Activated T-cell treated with anti-CD3 and anti-CD28 coated beads, Interleukin-2, amount 50 U/mL, for 1 hour (primary cell): Measurements from ENCODE around the gene B9D1.
"Not testable (repeated sequence)": the region's sequence is repeated elsewhere in the genome, so short reads cannot be mapped to it uniquely, and the experiment has no call there.

Source experiments
- DNase-seq: peaks from one replicate; pipeline ENCODE4 v3.0.0-alpha.2; 2020

The B9D1 gene

DNA sequence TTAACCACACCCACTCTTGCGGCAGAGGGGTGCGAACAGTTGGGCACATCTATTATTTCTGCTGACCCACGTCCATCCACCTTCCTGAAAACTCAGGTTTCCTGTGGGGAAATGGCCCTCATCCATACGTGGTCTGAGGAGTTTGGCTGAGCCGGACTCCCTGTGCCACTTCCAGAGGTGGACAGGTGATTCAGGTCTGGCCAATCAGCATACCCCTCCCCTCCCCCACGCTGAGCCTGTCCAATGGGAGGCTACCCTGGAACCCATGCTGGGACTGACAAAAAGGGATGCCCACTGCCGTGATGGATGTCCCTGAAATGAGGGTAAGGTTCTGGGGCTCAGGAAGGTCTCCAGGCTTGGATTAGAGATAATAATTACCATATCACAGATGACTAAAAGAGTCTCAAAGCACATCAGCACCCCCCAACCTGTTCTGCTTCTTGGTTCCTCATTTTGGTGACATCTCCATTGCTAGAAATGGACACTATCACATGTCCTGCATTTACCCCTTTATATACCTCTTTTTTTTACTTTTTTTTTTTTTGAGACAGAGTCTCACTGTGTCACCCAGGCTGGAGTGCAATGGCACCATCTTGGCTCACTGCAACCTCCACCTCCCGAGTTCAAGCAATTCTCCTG lies 10.5 kb upstream of the B9D1 start:
- no peak for DNase-seq

DNA sequence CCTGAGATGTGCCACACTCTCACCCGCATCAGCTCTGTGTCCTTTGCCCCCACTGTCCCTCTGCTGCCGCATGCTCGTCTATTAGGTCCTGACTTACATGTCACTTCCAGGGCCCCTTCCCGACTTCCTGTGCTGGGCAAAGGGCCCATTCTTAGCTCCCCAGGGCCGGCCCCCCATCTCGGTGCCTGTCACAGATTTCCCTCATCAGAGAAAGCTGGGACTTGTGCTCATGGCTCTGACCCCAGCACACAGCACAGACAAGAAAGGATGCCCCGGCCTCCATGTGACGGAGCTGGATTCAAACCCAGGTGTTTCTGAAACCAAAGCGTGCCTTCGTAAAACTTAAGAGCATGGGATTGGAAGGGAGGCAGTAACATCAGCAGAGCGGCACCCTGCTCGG lies 9.9 kb upstream of the B9D1 start:
- DNase-seq: no peak

DNA sequence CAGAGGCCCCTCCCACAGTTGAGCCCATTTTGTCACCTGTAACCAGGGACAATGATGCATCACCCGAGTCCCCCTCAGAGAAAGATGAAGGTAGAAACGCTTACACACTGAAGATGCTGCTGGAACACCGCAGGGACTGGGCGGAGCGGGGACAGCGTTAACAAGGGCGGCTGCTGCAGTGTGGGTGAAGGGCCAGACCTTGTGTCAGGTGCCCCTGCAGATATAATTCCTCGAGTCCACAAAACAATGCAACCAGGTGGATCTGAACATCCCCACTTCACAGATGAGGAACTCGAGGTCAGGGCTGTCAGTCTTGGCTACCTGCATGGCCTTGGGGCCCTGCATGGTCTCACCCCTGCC lies 9.5 kb upstream of the B9D1 start:
- no peak for DNase-seq

DNA sequence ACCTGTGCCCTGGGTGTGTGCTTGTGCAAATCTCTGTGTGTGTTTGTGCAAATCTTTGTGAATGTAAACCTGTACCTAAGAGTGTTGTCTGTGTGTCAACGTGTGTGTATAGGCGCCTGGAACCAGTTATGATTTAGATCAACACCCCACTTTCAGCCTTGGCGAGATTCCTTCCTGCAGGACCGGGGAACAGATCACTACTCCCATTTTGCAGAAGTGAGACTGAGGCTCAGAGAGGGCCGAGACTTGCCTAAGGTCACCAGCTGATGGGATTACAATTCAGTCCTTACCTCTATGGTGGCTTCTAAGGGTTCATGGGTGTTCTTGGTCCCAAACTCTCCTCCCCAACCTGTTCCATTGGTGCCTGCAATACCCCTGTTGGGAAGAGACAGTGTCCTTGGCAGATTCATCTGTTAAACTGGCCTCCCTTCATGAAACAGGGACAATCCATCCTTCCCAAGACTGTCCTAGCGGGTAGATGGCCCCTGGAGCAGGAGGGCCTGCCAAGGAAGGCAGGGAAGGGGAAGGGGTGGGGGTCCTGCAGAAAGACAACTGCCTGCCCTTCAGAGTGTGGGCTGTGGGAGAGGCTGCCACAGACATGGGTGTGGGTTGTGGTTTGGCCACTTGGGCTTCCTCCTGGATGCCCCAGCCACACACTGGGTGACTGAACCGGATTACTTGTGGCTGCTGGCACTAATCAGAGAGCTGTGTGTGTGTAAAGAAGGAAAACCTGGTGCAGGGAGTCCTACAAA lies 8.9 kb upstream of the B9D1 start:
- no peak for DNase-seq

DNA sequence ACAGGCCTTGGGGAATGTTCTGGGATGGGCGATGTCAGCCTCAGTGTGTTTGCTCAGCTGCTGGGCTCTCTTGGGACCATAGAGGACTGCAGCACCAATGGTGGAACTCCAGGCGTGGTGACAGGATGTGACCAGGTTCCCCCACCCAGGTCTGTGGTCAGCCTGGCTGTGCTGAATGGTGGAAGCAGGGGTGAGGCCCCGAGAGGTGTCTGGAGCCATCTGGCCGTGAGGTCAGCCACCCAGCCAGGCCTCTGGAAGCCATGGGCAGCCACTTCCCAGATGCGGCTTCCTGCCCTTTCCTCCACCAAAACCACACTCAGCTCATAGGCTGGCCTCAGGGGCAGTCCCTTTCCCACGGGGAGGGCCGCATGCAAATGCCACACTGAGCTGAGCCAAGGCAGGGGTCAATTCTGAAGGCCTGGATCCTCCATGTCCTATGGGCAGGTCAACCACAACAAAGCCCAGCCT lies 8.0 kb upstream of the B9D1 start:
- no peak for DNase-seq

DNA sequence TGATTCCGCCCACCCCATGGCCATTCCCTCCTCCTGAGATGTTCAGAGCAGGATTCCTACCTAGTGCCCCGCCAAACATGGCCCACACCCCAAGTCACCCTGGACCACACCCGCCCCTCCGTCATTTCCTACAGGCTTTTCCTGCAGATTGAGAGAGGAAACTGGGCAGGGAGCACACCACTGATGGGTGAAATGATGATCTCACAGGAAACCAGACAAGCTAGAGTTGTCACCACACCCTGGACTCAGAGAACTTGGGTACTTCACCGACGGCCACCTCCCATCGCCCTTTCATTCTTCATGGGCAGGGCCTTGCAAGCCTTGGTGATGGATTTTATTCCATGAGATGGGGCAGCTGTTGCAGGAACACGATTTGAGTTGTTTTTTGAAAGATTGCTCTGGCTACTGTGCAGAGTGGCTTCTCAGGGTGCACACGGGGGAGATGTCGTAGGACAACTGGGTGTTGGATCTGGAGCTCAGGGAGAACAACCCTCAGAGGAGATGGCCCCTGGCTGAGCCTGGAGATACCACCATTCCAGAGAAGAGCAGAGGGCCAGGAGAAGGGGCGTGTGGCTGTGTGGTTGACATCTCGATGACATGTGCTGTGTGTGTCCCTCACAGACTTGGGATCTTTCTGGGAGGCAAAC lies 7.4 kb upstream of the B9D1 start:
- no peak for DNase-seq

DNA sequence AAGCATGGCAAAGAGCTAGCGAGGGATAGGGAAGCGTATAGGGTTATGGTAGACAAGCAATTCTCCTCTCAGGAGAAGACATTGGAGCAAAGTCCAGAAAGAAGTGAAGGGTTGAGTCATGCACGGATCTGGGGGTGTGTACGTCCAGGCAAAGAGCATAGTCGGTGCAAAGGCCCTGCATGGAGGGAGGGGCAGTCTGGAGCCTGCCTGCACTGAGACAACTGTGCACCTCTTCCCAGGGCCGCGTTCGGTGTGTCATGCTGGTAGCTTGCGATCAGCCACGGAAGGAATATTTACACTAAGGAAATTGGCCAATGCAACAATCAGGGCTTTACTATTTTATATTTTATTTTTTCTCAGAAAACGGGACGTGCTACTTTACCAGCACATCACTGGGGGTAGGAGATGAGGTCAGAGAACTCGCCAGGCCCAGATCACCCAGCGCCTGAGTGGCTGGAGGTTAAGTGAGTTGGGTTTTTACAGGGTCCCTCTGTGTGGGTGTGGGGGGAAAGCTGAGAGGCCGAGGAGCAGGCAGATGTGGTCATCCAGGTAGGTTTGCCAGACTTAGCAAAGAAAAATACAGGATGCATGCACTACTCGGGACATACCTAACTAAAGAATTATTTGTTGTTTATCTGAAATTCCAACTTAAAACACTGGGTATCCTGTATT lies 6.7 kb upstream of the B9D1 start:
- DNase-seq: no peak

DNA sequence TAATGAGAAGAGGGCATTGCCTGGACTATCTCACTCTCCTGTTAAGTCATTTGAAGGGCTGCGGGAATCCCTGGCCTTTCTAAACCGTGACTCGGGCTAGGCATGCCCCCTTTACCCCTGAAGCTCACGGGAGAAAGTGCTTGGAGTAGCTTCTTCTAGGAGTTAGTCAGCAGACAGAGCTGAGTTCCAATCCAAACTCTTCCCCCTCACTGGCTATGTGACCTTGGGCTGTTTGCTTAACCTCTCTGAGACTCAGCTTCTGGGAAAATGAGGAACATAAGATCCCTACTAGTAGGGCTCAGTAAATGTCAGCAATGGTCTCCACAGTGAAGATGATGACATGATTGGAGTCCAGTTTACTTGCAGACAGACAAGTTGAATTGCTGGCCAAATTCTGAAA lies 5.7 kb upstream of the B9D1 start:
- DNase-seq: no peak

DNA sequence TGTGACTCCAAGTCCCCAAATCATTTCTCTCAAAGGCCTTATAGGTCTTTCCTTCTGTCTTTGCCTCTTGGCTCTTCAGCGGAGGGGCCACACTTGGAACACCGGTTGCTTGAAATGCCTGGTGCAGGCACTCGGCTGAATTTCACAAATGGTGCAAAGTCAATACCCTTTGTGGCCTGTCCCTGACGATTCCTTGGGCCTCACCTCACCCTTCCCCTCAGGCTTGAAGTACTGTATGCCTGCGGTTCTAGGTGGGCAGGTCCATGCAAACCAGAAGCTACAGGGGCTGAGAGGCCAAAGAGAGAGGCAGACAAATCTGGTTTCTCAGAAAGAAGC lies 4.1 kb upstream of the B9D1 start:
- no peak for DNase-seq

DNA sequence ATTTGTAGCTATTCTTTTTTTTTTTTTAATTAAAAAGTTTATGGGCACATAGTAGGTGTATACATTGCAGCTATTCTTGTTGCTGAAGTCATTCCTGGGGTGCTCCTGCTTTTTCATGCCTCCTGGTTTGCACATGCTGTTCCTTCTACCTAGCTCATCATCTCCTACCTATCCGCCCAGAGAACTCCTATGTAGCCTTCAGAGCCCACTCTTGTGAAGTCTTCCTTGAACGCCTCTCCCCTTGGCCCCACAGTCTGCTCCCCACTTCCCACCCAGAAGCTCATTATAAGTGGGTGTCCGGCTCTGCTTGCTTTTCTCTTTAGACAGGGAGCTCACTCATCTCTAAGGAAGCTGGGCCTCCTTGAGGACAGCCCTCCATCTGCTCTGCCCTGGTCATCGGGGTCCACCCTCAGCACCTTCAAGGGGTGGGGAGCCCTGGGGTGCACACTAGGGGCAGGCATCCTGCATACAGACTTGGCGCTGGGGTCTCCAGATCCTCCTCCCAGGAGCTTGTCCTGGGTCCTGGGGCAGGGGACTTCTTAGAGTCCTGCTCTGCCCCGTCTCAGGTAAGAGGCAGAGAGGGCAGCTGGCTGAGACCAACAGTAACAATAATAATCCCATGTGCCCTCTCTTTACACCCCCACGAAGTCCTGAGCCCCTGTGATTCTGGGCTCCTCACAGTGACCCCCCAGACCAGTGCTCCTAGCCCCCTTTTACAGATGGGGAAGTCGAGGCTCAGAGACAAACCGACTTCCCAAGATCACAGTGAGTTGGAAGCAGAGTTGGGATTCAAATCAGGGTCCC lies 3.5 kb upstream of the B9D1 start:
- no peak for DNase-seq

DNA sequence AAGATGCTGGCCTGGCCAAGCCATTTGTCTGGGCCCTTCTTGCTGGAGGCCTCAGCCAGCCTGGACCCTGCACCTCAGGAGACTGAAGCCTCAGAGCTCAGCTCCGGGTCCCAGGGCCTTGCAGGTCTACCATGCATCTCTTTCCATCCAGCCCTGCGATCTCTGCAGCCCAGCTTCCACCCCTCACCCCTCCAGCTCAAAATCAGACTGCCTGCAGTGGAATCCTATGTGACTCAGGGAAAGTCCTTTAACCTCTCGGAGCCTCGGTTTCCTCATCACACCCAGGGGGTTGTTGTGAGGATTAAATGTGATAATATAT lies 2.9 kb upstream of the B9D1 start:
- DNase-seq: no peak

DNA sequence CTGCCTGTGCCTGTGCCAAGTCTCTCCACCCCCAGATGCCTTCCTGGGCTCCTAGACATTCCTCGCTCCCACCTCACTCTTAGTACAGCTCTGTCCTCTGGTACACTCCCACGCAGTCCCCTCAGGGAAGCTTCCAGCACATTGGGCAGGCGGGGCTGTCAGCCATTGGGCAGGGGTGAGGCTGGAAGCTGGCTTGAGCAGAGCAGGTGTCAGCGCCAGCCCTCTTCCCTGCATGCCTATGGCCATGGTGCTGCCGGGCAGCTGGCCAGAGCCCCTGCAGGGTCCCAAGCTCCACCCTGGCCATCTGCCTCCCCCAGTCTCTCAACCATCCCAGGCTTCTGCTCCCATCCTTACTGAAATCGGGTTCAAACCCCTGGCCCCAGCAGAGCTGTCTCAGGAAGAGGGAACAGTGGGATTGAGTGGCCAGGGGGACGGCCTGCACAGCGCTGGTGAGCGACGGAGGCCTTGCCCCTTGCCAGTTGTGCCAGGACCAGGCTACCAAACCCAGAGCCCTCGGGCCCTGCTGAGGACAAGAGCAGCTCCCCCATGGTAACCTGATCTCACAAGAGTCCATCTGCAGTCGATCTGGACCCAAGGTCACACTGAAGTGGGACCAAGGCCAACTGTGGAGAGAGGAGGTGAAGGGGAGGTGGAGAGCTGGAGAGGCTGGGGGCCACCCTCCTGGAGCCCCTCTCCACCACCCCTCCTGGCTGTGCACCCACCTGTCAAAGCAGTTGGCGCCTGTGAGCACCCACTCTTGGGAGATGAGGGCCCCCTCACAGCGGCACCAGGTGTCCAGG lies 2.4 kb upstream of the B9D1 start:
- no peak for DNase-seq

DNA sequence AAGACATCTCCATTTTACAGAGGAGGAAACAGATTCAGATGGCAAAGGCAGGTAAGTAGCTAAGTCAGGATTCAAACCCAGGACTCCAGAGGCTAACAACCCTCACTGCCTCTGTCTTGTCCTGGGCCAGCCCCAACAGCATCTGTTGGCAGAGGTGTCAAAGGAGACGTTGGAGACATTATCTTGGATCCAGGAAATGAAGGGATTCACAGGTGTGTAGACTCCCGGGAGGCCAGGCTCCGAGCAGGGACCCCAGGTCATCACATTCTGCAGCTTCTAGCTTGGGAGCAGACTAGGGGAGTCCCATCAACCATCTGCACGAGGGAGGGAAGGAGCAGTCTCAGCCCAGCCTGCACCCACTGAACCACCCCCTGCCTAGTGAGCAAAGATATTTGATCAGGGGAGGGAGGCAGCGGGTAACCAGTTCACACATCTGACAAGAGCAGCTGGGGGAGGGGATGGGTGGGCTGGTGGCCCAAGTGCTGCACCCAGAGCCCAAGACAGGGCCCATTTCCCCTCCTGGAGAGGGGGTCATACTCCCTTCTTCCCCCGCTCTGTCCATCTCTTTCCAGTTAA lies 1.0 kb upstream of the B9D1 start:
- no peak for DNase-seq

DNA sequence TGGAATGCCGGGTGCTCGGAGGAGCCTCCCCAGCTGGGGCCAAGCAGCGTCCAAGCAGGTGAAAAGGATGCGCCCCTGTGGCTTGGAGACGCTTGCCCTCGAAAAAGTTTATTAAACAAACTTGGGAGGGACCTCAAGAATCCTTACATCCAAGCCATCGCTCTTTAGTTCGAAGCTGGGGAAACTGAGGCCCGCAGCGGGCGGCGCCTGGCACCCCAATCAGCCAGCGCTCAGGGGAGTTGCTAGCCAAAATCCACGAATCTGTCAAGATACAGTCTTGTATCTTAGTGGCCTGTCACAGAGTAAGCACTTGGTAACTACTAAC lies 553 bp upstream of the B9D1 start:
- no peak for DNase-seq

DNA sequence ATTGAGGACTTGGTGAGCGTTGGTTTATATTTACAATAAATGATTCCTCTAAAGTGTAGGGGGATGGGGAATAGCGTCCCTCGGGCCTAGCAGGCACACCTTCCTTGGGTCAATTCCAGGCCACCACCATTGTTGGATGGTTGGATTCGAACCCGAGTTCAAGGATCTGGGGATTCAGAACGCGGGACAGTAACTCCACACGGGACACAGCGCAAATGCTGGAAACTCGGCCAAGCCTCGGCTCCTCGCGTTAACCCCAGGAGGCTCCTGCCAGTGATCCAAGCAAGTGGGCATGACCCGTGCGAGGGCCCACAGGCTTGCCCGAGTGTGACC lies 613 bp downstream of the B9D1 start:
- DNase-seq: no peak

DNA sequence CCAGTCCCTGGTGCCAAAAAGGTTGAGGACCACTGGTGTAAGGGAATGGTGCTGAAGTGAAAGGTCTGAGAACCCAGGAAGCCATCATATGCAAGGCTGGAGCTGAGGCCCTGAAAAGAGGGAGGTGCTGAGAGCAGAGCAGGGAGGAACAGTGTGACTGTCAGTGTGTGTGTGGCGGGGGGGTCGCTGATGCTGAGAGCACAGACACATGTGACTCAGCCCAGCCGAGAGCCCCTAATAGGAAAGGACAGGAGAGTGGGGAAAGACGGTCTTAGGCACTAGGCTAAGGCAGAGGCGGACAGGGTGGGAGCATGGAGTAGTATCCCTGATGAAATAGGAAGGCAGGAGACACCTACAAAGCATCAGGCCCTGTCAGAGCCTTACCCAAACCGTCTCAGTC lies 1.2 kb downstream of the B9D1 start:
- DNase-seq: no peak

DNA sequence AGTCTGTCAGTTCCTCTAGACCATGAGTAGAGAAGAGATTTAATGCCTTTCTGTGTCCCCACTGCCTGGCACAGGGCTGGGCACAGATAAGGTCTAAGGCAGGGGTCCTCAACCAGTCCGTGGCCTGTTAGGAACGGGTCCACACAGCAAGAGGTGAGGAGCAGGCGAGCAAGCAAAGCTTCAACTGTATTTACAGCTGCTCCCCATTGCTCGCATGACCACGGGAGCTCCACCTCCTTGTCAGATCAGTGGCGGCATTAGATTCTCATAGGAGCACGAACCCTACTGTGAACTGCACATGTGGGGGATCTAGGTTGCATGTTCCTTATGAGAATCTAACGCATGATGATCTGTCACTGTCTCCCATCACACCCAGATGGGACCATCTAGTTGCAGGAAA lies 1.8 kb downstream of the B9D1 start:
- no peak for DNase-seq

DNA sequence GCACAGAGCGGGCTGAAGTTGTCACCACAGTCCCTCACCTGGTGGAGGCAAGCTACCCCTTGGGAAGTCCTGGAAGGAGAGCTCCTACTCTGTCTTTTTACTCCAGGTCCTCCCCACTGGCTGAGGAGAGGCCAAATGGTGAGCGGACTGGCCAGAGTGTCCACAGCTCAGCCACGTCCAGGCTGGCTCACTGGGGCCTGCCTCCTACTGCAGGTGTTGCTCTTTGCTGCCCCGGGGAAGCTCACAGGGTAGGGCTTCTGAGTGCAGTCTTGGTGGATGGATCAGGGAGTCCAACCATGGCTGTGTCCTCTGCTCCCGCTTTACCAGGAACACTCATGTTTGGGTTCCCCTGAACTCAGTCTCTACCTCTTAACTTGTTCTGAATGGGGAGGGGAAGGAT lies 2.7 kb downstream of the B9D1 start:
- no peak for DNase-seq

DNA sequence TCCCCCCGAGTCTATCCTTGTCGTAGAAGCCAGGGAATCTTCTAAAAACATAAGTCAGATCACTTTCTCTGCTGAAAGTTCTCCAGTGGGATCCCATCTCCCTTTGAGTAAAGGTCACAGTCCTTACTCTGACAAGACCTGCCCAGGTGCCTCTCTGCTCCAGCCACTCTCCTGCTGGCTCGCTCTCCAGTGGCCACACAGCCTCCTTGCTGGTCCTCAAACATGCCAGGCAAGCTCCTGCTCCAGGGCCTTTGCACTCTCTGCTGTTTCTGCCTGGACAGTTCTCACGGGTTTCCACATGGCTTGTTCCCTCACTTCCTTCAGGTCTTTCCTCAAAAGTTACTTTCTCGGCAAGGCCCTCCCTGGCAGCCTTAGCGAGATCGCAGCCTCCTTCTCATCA lies 3.4 kb downstream of the B9D1 start:
- DNase-seq: no peak

DNA sequence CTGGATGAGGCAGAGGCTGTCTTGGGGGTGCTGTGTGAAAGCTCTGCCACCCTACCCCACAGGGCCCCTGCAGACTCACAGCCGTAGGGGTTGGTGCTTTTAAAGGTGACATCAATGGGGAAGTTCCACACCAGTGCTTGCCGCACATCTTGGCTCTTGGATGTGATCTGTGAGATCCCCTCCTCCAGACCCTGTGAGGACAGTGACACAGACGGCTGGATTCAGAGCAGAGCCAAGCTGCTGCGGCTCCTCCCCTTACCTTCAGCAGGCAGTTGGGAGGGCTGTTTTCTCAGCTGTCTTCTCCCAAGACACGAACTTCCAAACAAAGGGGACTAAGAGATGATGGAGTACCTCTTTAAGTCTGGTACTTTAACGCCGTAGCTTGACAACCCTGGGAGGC lies 4.8 kb downstream of the B9D1 start:
- no peak for DNase-seq

DNA sequence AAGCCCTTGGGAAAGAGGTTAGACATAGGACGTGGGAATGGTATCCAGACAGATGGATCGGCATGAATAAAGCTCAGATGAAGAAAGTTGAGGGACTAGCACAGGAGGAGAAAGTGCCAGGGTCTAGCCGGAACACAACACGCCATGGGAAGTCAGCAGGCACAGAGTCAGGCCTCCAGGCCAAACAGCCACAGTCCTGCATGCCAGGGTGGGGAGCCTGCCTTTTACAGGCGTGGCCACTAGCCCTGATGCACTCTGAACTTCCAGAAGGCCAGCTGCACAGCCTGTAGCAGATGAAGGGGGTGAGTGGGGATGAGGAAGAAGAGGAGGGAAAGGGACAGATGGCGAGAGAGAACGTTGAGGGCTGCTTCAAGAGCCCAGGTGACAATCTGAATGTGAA lies 5.2 kb downstream of the B9D1 start:
- no peak for DNase-seq

DNA sequence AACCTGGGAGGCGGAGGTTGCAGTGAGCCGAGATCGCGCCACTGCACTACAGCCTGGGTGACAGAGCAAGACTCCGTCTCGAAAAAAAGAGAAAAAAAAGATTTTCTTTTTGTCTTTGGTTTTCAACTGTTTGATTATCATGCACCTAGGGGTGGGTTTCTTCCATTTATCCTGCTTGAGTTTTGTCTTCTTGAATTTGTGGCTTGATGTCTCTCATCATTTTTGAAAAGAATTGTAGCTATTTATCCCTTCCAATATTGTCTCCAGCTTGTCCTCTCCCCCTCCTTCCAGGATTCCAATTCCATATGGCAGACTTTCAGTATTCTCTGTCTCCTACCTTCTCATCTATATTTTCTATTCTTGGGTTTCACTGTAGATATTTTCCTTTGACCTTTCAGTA lies 7.8 kb downstream of the B9D1 start:
- DNase-seq: no peak

DNA sequence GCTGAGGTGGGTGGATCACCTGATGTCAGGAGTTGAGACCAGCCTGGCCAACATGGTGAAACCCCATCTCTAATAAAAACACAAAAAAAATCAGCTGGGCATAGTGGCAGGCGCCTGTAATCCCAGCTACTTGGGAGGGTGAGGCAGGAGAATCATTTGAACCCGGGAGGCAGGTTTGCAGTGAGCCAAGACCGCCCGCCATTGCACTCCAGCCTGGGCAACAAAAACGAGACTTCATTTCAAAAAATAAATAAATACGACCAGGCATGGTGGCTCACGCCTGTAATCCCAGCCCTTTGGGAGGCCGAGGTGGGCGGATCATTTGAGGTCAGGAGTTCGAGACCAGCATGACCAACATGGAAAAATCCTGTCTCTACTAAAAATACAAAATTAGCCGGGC lies 9.1 kb downstream of the B9D1 start:
- not testable (repeated sequence) for DNase-seq
